Calu3 (cell line): Measurements from ENCODE around the gene ATP4A. TPM values are rescaled to one million over a fixed set of nuclear protein-coding genes. Genes with fewer than 3 reads are reported as not detected.

Experiments used
- BruUV-seq: library from RNA; stranded (reverse); fragments of 400-500 nt; replicated peaks from 2 replicates; lab custom pipeline; 2021; lab: Mats Ljungman, UMichigan
- CTCF ChIA-PET: fragments of 300-600 bp; sonication (Branson Sonifier 250); formaldehyde crosslinking; loops from one replicate; lab custom pipeline; 2022; ENCODE audit warnings: antibody characterized with exemption; lab: Charles Lee
- DNase-seq: peaks from one replicate; pipeline ENCODE4 v3.0.0; 2022
- H3K27ac Mint-ChIP-seq: one replicate; pipeline ENCODE4 v1.8.0; 2022; ENCODE audit warnings: mixed read lengths; ENCODE audit not compliant: unreplicated experiment
- H3K27me3 Mint-ChIP-seq: one replicate; pipeline ENCODE4 v1.8.0; 2022; ENCODE audit warnings: mixed read lengths; ENCODE audit not compliant: unreplicated experiment
- H3K36me3 Mint-ChIP-seq: one replicate; pipeline ENCODE4 v1.8.0; 2022; ENCODE audit warnings: mild to moderate bottlenecking, moderate library complexity, mixed read lengths; ENCODE audit not compliant: insufficient read depth, unreplicated experiment
- H3K4me1 Mint-ChIP-seq: one replicate; pipeline ENCODE4 v1.8.0; 2022; ENCODE audit warnings: mild to moderate bottlenecking, low read depth, mixed read lengths; ENCODE audit not compliant: unreplicated experiment
- H3K4me3 Mint-ChIP-seq: one replicate; pipeline ENCODE4 v1.8.0; 2022; ENCODE audit warnings: mild to moderate bottlenecking, low read depth, moderate library complexity, mixed read lengths; ENCODE audit not compliant: unreplicated experiment
- H3K9me3 Mint-ChIP-seq: one replicate; pipeline ENCODE4 v1.8.0; 2022; ENCODE audit warnings: low read depth, mixed read lengths; ENCODE audit not compliant: unreplicated experiment
- intact Hi-C: fragments of 100-400 bp; cut with micrococcal nuclease; formaldehyde crosslinking; loops from one replicate; pipeline ENCODE4 v1.10.0; 2022; ENCODE audit not compliant: unreplicated experiment
- total RNA-seq: library from RNA; stranded (reverse); gene quantifications from 2 replicates; pipeline ENCODE4 v1.2.3, GENCODE V29; 2022
- TF ChIP-seq, protein P1 (sequence below): fragments of 200-600 bp; IDR thresholded peaks from one replicate; pipeline ENCODE4 v1.8.0; 2022; ENCODE audit warnings: antibody characterized with exemption; ENCODE audit not compliant: unreplicated experiment

The ATP4A gene
- total RNA-seq, 1 experiment from 2014 or later = not detected

DNA sequence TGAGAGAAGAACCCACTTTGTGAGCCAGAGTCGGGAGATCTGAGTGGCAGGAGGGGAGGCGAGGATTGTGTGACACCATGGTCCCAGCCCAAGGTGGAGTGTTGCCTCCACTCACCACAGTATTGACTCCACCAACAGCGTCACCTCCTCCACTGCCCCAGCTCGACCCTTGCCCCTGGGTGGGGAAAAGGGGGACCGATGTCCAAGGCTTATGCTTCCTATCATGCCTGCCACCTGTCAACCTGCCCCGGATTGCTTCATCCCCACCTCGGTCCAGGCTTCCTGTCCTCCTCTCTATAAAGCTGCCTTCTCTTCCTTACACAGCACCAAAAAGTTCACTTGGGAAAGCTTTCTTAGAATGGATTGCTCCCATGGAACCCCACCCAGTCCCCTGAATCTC is 57.4 kb downstream of the ATP4A start:
- CTCF ChIA-PET = no interaction called here
- Mint-ChIP-seq H3K36me3 (peaks cover 72% of the 10 kb centered on the region), H3K27ac (no peak overlapping the region), H3K4me1 (peaks cover 7% of the 10 kb centered on the region), H3K27me3 (no peaks in the 10 kb centered on the region), H3K4me3 (no peak overlapping the region), H3K9me3 (no peaks in the 10 kb centered on the region)
- TF ChIP-seq, protein P1, sequence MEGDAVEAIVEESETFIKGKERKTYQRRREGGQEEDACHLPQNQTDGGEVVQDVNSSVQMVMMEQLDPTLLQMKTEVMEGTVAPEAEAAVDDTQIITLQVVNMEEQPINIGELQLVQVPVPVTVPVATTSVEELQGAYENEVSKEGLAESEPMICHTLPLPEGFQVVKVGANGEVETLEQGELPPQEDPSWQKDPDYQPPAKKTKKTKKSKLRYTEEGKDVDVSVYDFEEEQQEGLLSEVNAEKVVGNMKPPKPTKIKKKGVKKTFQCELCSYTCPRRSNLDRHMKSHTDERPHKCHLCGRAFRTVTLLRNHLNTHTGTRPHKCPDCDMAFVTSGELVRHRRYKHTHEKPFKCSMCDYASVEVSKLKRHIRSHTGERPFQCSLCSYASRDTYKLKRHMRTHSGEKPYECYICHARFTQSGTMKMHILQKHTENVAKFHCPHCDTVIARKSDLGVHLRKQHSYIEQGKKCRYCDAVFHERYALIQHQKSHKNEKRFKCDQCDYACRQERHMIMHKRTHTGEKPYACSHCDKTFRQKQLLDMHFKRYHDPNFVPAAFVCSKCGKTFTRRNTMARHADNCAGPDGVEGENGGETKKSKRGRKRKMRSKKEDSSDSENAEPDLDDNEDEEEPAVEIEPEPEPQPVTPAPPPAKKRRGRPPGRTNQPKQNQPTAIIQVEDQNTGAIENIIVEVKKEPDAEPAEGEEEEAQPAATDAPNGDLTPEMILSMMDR = no peak
- no TSS peak for BruUV-seq
- DNase-seq = no peak
- intact Hi-C loops = no loop called here

DNA sequence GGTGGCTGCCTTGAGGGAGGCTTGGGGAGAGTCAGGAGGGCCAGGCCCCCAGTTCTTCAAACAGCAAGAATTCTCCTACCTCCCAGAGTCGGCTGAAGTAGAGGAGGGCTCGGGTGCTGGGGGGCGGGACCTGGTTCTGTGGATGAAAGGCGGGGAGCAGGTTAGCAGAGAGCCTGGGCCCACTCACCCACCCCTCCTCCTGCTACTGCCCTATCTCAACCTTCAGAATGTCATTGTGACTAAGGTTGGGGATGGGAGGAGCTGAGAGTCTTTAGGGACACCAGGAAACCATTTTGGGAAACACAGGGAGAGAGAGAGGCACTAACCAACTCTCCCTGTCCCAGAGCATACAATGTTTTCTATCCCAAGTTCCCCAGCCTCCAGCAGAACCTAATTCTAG is 60.7 kb downstream of the ATP4A start:
- no peak overlapping the region for H3K27ac Mint-ChIP-seq
- no peak for DNase-seq
- no TSS peak for BruUV-seq
- no peaks in the 10 kb centered on the region for H3K9me3 Mint-ChIP-seq
- no peaks in the 10 kb centered on the region for H3K4me1 Mint-ChIP-seq
- no peak overlapping the region for H3K4me3 Mint-ChIP-seq
- H3K36me3 Mint-ChIP-seq = peaks cover 69% of the 10 kb centered on the region
- CTCF ChIA-PET = no interaction called here
- TF ChIP-seq, protein P1 = no peak
- intact Hi-C loops = no loop called here
- H3K27me3 Mint-ChIP-seq = no peaks in the 10 kb centered on the region

- no peak for DNase-seq
- intact Hi-C loops = no loop called here
- no peak overlapping the region for H3K4me3 Mint-ChIP-seq
- no peaks in the 10 kb centered on the region for H3K27me3 Mint-ChIP-seq
- no peaks in the 10 kb centered on the region for H3K4me1 Mint-ChIP-seq
- TF ChIP-seq, protein P1 = no peak
- CTCF ChIA-PET = no interaction called here
- peaks cover 72% of the 10 kb centered on the region for H3K36me3 Mint-ChIP-seq
- H3K27ac Mint-ChIP-seq = no peak overlapping the region
- no TSS peak for BruUV-seq
- H3K9me3 Mint-ChIP-seq = no peaks in the 10 kb centered on the region
Observed at GRCh38 chr19:35501684-35502083, 61.8 kb downstream of the ATP4A start.

DNA sequence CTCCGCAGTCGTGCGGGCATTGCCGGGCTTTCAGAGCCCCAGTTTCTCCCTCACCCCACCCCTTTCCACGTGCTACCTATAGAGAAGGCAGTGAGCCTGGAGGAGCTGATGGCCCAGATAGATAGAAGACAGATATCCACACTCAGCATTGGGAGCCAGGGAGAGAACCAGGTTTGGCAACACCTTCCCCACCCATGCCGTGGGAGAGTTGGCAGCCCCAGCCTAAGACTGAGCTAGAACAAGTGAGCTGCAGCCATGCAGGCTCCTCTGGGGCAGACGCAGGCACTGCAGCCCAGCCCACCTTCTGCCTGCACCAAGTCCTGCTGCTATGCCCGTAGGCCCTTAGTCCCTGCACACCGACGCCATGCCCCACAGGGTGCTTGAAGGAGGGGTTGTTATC is 62.8 kb downstream of the ATP4A start:
- Mint-ChIP-seq H3K27me3 (no peaks in the 10 kb centered on the region), H3K9me3 (no peaks in the 10 kb centered on the region), H3K4me3 (no peak overlapping the region), H3K36me3 (peaks cover 61% of the 10 kb centered on the region), H3K4me1 (no peaks in the 10 kb centered on the region), H3K27ac (no peak overlapping the region)
- intact Hi-C loops = no loop called here
- DNase-seq = no peak
- CTCF ChIA-PET = no interaction called here
- TF ChIP-seq, protein P1 = no peak
- BruUV-seq = no TSS peak

Other genes with a start within 250 kb of the ATP4A start
- gene CD22, start 234.5 kb downstream of the ATP4A start, total RNA-seq = 5.9 and 7.6 TPM in 2 replicates
- not detected in 2 replicates for gene FFAR1, start 215.8 kb downstream of the ATP4A start, total RNA-seq
- gene FFAR3, start 205.2 kb downstream of the ATP4A start, total RNA-seq = not detected in 2 replicates
- gene GPR42, start 192.6 kb downstream of the ATP4A start, total RNA-seq = not detected in 2 replicates
- not detected in 2 replicates for gene FFAR2, start 115.4 kb downstream of the ATP4A start, total RNA-seq
- gene KRTDAP, start 73.2 kb downstream of the ATP4A start, total RNA-seq = not detected in 2 replicates
- 218 and 224 TPM in 2 replicates for gene DMKN, start 50.0 kb downstream of the ATP4A start, total RNA-seq
- gene SBSN, start 35.3 kb downstream of the ATP4A start, total RNA-seq = not detected in 2 replicates
- gene GAPDHS, start 30.2 kb downstream of the ATP4A start, total RNA-seq = not detected in 2 replicates
- gene TMEM147, start 18.0 kb downstream of the ATP4A start, total RNA-seq = 114 and 118 TPM in 2 replicates
- not detected in 2 replicates for gene PMIS2, start 22.5 kb upstream of the ATP4A start, total RNA-seq
- gene HAUS5, start 49.1 kb upstream of the ATP4A start, total RNA-seq = 35.3 and 38.0 TPM in 2 replicates
- 148 and 162 TPM in 2 replicates for gene RBM42, start 65.4 kb upstream of the ATP4A start, total RNA-seq
- gene ETV2, start 78.1 kb upstream of the ATP4A start, total RNA-seq = 1.3 TPM in 1 of 2 replicates, not detected in the other
- gene COX6B1, start 84.7 kb upstream of the ATP4A start, total RNA-seq = 488 and 497 TPM in 2 replicates
- gene UPK1A, start 102.9 kb upstream of the ATP4A start, total RNA-seq = not detected in 2 replicates
- not detected in 2 replicates for gene ZBTB32, start 140.9 kb upstream of the ATP4A start, total RNA-seq
- 65.2 and 65.3 TPM in 2 replicates for gene KMT2B, start 154.3 kb upstream of the ATP4A start, total RNA-seq
- gene IGFLR1, start 178.8 kb upstream of the ATP4A start, total RNA-seq = 9.2 and 9.9 TPM in 2 replicates
- gene U2AF1L4, start 181.8 kb upstream of the ATP4A start, total RNA-seq = 15.1 and 16.2 TPM in 2 replicates
- gene PSENEN, start 182.0 kb upstream of the ATP4A start, total RNA-seq = 114 and 126 TPM in 2 replicates
- gene LIN37, start 184.9 kb upstream of the ATP4A start, total RNA-seq = 12.4 and 15.9 TPM in 2 replicates
- gene HSPB6, start 193.4 kb upstream of the ATP4A start, total RNA-seq = 0.71 and 0.93 TPM in 2 replicates
- 70.3 and 70.7 TPM in 2 replicates for gene PROSER3, start 194.5 kb upstream of the ATP4A start, total RNA-seq
- 16.8 and 27.0 TPM in 2 replicates for gene ARHGAP33, start 211.9 kb upstream of the ATP4A start, total RNA-seq
- gene PRODH2, start 249.2 kb upstream of the ATP4A start, total RNA-seq = not detected in 2 replicates